Measurements from ENCODE around the gene TPCN2. TPM values are rescaled to one million over a fixed set of nuclear protein-coding genes. Genes with fewer than 3 reads are reported as not detected.
A peak's percentile ranks its signal among the peaks of the same experiment; 100 is the strongest.

Gene TPCN2
- total RNA-seq, 1 experiment from 2014 or later: 16.3 TPM

DNA sequence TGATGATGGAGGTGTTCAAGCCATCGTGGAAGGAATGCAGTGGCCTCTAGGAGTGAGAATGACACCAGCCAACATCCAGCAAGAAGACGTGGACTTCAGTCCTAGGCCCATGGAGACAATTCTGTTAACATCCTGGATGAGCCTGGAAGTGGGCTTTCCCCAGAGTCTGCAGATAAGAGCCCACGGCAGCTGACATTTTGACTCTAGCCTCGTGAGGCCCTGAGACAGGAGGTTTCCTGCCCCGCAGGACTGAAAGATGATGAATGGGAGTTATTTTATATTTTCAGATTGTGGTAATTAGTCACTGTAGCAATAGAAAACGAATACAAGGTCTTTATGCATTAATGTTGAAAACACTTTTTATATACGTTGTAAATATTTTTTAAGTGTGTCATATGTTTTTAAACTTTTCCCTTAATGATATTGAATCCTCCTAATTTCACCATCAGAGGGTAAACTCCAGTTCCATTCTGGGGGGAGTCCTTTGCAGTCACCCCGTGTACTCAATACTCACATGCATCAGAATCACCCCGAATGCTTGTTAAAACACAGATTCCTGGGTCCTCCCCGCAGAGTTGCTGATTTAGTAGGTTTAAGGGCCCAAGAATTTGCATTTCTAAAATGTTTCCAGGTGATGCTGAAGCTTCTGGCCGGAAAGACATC, 570 bp upstream of the TPCN2 start:
- Mint-ChIP-seq H3K9me3 (ENCODE audit: unreplicated experiment) (no peaks in the 10 kb centered on the region), H3K36me3 (ENCODE audit: insufficient read depth, unreplicated experiment) (no peaks in the 10 kb centered on the region), H3K27ac (ENCODE audit: low read depth, unreplicated experiment) (peak overlapping the region; percentile 70), H3K27me3 (ENCODE audit: insufficient read depth, unreplicated experiment) (no peaks in the 10 kb centered on the region), H3K4me3 (ENCODE audit: unreplicated experiment) (peak overlapping the region; percentile 72), H3K4me1 (ENCODE audit: insufficient read depth, unreplicated experiment) (peaks cover 6% of the 10 kb centered on the region)
- ChIA-PET POLR2A (interaction anchor here (0.8 to 1.6 kb wide), 3 partner anchors 143 to 626 kb away, joined by 3 to 7 read pairs (median 3); partner anchors contain the start of gene LTO1), CTCF (no interaction called here)
- DNase-seq (ENCODE audit: unreplicated experiment): no peak
- no TSS peak for BruUV-seq (replicated peaks)
- TF ChIP-seq, protein P1, sequence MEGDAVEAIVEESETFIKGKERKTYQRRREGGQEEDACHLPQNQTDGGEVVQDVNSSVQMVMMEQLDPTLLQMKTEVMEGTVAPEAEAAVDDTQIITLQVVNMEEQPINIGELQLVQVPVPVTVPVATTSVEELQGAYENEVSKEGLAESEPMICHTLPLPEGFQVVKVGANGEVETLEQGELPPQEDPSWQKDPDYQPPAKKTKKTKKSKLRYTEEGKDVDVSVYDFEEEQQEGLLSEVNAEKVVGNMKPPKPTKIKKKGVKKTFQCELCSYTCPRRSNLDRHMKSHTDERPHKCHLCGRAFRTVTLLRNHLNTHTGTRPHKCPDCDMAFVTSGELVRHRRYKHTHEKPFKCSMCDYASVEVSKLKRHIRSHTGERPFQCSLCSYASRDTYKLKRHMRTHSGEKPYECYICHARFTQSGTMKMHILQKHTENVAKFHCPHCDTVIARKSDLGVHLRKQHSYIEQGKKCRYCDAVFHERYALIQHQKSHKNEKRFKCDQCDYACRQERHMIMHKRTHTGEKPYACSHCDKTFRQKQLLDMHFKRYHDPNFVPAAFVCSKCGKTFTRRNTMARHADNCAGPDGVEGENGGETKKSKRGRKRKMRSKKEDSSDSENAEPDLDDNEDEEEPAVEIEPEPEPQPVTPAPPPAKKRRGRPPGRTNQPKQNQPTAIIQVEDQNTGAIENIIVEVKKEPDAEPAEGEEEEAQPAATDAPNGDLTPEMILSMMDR (IDR thresholded peaks at IDR 0.05; ENCODE audit: unreplicated experiment): no peak
- intact Hi-C loops (cut with micrococcal nuclease): no loop called here

DNA sequence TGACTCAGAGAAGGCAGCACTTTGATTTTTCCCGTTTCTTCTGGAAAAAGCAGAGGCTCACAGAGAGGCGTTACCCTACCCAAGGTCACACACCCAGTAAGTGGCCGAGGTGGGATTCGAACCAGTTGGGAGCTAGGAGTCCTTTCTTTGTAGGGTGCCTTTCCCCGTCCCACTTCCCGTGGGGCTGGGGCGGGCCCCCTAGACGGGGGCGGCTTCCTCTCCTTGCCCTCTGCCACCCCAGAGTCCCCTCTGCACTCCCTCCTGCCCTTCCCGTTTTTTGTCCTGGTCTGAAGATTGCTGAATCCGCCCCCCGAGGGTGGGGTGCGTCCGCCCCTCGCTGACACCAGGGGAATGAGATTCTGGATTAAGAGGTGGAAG, 747 bp downstream of the TPCN2 start:
- DNase-seq (ENCODE audit: unreplicated experiment): no peak
- Mint-ChIP-seq H3K36me3 (ENCODE audit: insufficient read depth, unreplicated experiment) (no peaks in the 10 kb centered on the region), H3K4me1 (ENCODE audit: insufficient read depth, unreplicated experiment) (peaks cover 6% of the 10 kb centered on the region), H3K27ac (ENCODE audit: low read depth, unreplicated experiment) (no peak overlapping the region), H3K27me3 (ENCODE audit: insufficient read depth, unreplicated experiment) (no peaks in the 10 kb centered on the region), H3K9me3 (ENCODE audit: unreplicated experiment) (no peaks in the 10 kb centered on the region), H3K4me3 (ENCODE audit: unreplicated experiment) (peak overlapping the region; percentile 72)
- no TSS peak for BruUV-seq (replicated peaks)
- ChIA-PET POLR2A (interaction anchor here (0.6 to 1.6 kb wide), 3 partner anchors 142 to 1985 kb away, joined by 3 to 7 read pairs (median 3); partner anchors contain the start of gene LTO1), CTCF (interaction anchor here (0.6 kb wide), 1 partner anchor 64 kb away, joined by 4 read pairs; no protein-coding TSS in a partner anchor)
- TF ChIP-seq, protein P1 (IDR thresholded peaks at IDR 0.05; ENCODE audit: unreplicated experiment): no peak
- intact Hi-C loops (cut with micrococcal nuclease): no loop called here

DNA sequence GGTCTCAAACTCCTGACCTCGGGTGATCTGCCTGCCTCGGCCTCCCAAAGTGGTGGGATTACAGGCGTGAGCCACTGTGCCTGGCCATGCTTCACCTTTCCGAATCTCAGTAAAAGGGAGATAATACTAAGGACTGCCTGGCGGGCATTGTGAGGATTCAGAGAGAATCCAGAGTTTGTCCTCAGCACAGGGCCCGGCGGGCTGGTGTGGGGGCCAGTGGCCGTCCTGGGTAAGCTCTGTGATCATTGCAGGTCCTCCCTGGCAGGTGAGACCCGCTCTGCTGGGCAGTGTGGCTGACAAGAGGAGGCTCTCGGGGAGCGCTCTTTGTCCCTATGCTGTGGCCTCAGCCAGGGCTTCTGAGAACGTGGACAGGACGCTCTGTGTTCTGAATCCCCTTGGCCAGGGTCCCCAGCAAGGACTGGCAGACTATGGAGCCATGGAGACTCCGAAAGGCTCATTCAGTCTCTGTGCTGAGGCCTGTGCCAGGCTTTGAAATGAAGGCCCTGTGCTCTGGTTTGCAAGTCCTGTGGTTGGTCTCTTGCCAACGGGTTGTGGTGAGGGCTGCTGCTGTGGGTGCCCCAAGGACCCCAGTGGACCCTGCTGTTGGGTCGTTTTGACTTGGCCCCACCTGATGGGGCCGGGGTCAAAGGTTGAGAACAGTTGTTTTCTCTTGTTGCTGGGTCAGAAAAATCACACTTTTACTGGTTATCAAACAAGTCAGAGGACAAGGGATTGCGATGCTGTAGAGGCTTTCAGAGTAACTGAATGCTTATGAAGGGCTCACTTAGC, 2.1 kb downstream of the TPCN2 start:
- H3K36me3 Mint-ChIP-seq (ENCODE audit: insufficient read depth, unreplicated experiment): no peaks in the 10 kb centered on the region
- peaks cover 6% of the 10 kb centered on the region for H3K4me1 Mint-ChIP-seq (ENCODE audit: insufficient read depth, unreplicated experiment)
- ChIA-PET CTCF (interaction anchor here (0.6 kb wide), 1 partner anchor 465 kb away, joined by 3 read pairs; no protein-coding TSS in a partner anchor), POLR2A (no interaction called here)
- H3K9me3 Mint-ChIP-seq (ENCODE audit: unreplicated experiment): no peaks in the 10 kb centered on the region
- H3K27ac Mint-ChIP-seq (ENCODE audit: low read depth, unreplicated experiment): no peak overlapping the region
- BruUV-seq (replicated peaks): no TSS peak
- no peak for DNase-seq (ENCODE audit: unreplicated experiment)
- H3K27me3 Mint-ChIP-seq (ENCODE audit: insufficient read depth, unreplicated experiment): no peaks in the 10 kb centered on the region
- H3K4me3 Mint-ChIP-seq (ENCODE audit: unreplicated experiment): peak overlapping the region; percentile 14
- TF ChIP-seq, protein P1 (IDR thresholded peaks at IDR 0.05; ENCODE audit: unreplicated experiment): no peak
- intact Hi-C loops (cut with micrococcal nuclease): no loop called here

Data from MCF 10A (cell line).